Measurements from ENCODE around the gene ETV3. TPM values are rescaled to one million over a fixed set of nuclear protein-coding genes. Genes with fewer than 3 reads are reported as not detected.

ETV3 gene
- total RNA-seq, 1 experiment from 2014 or later: 22.2 TPM

DNA sequence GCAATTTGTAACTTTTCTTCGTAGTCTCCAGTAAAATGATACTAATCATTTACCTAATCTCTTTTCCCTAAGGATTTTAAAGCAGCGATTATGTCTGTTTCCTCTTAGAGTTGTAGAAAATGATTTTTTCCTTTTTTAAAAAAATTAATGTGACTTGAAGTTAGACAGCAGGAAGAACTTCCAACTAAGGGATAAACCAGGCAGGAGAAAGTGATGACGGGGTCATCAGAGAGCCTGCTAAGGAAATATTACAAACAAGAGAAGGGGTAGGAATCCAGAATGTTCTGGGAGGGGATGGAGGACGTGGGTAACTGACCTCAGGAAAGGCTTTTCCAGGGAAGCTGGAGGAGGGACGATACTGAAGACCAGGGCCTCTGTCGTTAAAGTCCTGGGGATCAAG, 29.7 kb downstream of the ETV3 start:
- Histone ChIP-seq H3K27ac (ENCODE audit: low read length) (no peak overlapping the region), H3K9me3 (ENCODE audit: control insufficient read depth, insufficient read depth, low read depth, low read length) (no peaks in the 10 kb centered on the region), H3K27me3 (ENCODE audit: control insufficient read depth, insufficient read depth, low read length) (no peaks in the 10 kb centered on the region), H3K4me1 (ENCODE audit: control insufficient read depth, insufficient read depth, low read length) (peaks cover 5% of the 10 kb centered on the region; the same call in 1 of the 2 replicates), H3K36me3 (ENCODE audit: control insufficient read depth, insufficient read depth, low read length) (no peaks in the 10 kb centered on the region), H3K4me3 (ENCODE audit: low read depth in 2 of 2, low read length in 2 of 2) (no peak overlapping the region)
- in situ Hi-C loops (cut with HindIII; ENCODE audit: low pct_unique_long_range_greater_than_20kb, low sequenced_read_pairs) (no loop called here), intact Hi-C loops (cut with micrococcal nuclease; ENCODE audit: unreplicated experiment) (no loop called here)
- DNase-seq (ENCODE audit: low read depth, low spot score): no peak
- ChIA-PET POLR2A (no interaction called here), CTCF (no interaction called here)
- ATAC-seq: no peak
- TF ChIP-seq, protein P1, sequence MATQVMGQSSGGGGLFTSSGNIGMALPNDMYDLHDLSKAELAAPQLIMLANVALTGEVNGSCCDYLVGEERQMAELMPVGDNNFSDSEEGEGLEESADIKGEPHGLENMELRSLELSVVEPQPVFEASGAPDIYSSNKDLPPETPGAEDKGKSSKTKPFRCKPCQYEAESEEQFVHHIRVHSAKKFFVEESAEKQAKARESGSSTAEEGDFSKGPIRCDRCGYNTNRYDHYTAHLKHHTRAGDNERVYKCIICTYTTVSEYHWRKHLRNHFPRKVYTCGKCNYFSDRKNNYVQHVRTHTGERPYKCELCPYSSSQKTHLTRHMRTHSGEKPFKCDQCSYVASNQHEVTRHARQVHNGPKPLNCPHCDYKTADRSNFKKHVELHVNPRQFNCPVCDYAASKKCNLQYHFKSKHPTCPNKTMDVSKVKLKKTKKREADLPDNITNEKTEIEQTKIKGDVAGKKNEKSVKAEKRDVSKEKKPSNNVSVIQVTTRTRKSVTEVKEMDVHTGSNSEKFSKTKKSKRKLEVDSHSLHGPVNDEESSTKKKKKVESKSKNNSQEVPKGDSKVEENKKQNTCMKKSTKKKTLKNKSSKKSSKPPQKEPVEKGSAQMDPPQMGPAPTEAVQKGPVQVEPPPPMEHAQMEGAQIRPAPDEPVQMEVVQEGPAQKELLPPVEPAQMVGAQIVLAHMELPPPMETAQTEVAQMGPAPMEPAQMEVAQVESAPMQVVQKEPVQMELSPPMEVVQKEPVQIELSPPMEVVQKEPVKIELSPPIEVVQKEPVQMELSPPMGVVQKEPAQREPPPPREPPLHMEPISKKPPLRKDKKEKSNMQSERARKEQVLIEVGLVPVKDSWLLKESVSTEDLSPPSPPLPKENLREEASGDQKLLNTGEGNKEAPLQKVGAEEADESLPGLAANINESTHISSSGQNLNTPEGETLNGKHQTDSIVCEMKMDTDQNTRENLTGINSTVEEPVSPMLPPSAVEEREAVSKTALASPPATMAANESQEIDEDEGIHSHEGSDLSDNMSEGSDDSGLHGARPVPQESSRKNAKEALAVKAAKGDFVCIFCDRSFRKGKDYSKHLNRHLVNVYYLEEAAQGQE (IDR thresholded peaks at IDR 0.05; ENCODE audit: insufficient read depth in 1 of 2, low read depth in 2 of 2, low read length in 1 of 2): no peak
- TF ChIP-seq POLR2AphosphoS5 (IDR thresholded peaks at IDR 0.05; ENCODE audit: low read depth, low read length): no peak
- no TSS peak for BruUV-seq (replicated peaks)

DNA sequence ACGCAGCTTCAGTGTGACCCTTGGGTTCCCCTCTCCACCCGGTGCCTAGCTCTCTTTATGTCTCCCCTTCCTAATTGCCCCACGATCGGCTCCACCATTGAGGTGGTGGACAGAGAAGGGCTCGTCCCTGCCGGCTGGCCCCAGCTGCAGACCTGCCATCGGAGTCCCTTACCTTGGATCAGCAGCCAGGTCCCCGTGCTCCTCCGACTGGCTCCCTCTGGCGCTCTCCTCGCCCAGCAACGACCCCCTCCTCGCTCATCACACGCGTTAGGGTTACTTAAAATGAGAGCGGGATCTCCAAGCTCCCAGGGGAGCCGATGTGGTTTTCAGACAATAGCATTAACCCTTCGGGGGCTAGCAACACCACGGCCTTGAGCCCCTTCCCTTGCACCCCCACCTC, 30.5 kb downstream of the ETV3 start:
- POLR2A ChIA-PET: no interaction called here
- intact Hi-C loops (cut with micrococcal nuclease; ENCODE audit: unreplicated experiment): no loop called here
- no peak for ATAC-seq
- Histone ChIP-seq H3K4me1 (ENCODE audit: control insufficient read depth, insufficient read depth, low read length) (peaks cover 5% of the 10 kb centered on the region; the same call in 1 of the 2 replicates), H3K9me3 (ENCODE audit: control insufficient read depth, insufficient read depth, low read depth, low read length) (no peaks in the 10 kb centered on the region), H3K27ac (ENCODE audit: low read length) (no peak overlapping the region), H3K4me3 (ENCODE audit: low read depth in 2 of 2, low read length in 2 of 2) (no peak overlapping the region), H3K36me3 (ENCODE audit: control insufficient read depth, insufficient read depth, low read length) (no peaks in the 10 kb centered on the region), H3K27me3 (ENCODE audit: control insufficient read depth, insufficient read depth, low read length) (no peaks in the 10 kb centered on the region)
- no peak for DNase-seq (ENCODE audit: low read depth, low spot score)
- CTCF ChIA-PET: no interaction called here
- in situ Hi-C loops (cut with HindIII; ENCODE audit: low pct_unique_long_range_greater_than_20kb, low sequenced_read_pairs): no loop called here
- no TSS peak for BruUV-seq (replicated peaks)
- TF ChIP-seq SIN3A (IDR thresholded peaks at IDR 0.05; ENCODE audit: borderline replicate concordance, insufficient read depth, low read depth, low read length) (no peak), TCF7L2 (IDR thresholded peaks at IDR 0.05; ENCODE audit: low read depth, low read length) (no peak), POLR2AphosphoS5 (IDR thresholded peaks at IDR 0.05; ENCODE audit: low read depth, low read length) (no peak)
- TF ChIP-seq, protein P1 (IDR thresholded peaks at IDR 0.05; ENCODE audit: insufficient read depth in 1 of 2, low read depth in 2 of 2, low read length in 1 of 2): no peak
- TF ChIP-seq, protein P2, sequence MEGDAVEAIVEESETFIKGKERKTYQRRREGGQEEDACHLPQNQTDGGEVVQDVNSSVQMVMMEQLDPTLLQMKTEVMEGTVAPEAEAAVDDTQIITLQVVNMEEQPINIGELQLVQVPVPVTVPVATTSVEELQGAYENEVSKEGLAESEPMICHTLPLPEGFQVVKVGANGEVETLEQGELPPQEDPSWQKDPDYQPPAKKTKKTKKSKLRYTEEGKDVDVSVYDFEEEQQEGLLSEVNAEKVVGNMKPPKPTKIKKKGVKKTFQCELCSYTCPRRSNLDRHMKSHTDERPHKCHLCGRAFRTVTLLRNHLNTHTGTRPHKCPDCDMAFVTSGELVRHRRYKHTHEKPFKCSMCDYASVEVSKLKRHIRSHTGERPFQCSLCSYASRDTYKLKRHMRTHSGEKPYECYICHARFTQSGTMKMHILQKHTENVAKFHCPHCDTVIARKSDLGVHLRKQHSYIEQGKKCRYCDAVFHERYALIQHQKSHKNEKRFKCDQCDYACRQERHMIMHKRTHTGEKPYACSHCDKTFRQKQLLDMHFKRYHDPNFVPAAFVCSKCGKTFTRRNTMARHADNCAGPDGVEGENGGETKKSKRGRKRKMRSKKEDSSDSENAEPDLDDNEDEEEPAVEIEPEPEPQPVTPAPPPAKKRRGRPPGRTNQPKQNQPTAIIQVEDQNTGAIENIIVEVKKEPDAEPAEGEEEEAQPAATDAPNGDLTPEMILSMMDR (IDR thresholded peaks at IDR 0.05): no peak

Measured in Panc1 (cell line).